GM12892 (cell line): ENCODE results near the gene MAP2K3.

Experiments
- POLR2A ChIP-seq: IDR thresholded peaks from 2 replicates; pipeline ENCODE4 v1.6.1; 2011; ENCODE audit warnings: low read depth, low read length, control low read depth
- POLR2AphosphoS5 ChIP-seq: IDR thresholded peaks from 2 replicates; pipeline ENCODE4 v1.6.1; 2011; ENCODE audit warnings: low read depth, low read length, control low read depth
- TAF1 ChIP-seq: IDR thresholded peaks from 2 replicates; pipeline ENCODE4 v1.6.1; 2011; ENCODE audit warnings: low read depth, mild to moderate bottlenecking, control low read depth, low read length, borderline replicate concordance

DNA sequence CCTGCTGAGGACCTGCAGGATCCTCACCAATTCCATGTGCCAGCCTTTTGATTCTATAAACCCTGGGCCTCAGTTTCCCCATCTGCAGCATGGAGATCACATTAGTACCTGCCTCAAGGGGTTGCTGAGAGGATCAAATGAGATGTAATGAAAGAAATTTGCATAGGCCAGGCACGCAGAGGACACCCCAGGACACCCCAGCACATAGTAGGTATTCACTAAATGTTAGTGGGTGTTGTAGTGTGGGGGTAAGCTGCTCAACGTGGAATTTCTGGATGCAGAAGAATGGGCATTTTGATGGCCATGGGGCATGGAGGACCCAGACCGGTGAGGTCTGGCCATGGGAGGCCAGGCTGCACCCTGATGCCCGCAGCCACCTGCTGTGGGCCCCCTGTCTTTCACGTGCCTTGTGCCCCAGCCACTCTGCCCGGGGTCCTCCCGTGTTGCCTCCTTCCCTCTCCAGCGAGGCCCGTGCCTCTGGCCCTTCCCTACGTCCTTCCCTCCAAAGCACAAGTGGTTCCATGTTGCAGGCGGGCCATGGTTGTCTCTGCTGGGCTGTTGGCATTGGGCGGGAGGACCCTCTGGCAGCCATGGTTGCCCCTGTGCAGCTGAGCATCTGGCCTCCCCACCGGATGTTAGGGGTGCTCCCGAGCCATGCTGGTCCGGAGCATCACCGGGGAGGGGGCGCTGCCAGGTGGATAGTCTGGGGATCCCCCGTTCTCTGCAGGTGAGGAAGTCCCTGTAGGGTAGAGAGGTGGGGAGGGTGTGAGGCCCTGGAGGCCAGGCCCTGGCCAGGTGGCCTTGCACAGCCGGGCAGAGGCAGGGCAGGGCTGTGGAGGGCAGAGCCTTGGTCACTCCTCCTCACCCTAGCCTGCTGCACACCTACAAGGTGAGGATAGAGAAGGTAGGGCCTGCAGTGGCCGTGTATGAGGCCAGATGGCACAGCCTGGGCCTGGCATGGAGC is 8.6 kb downstream of the MAP2K3 start:
- TF ChIP-seq POLR2A (no peak), POLR2AphosphoS5 (no peak), TAF1 (no peak)
